Caco-2 (cell line): ENCODE data around the gene NAGA. TPM values are rescaled to one million over a fixed set of nuclear protein-coding genes. Genes with fewer than 3 reads are reported as not detected.
"Not testable (repeated sequence)": the region's sequence is repeated elsewhere in the genome, so short reads cannot be mapped to it uniquely, and the experiment has no call there.

Experiments used
- BruUV-seq: library from RNA; stranded (reverse); fragments of 400-500 nt; replicated peaks from 2 replicates; lab custom pipeline; 2021; lab: Mats Ljungman, UMichigan
- CTCF ChIA-PET: fragments of 300-600 bp; sonication (Branson Sonifier 250); formaldehyde crosslinking; loops from one replicate; lab custom pipeline; 2022; ENCODE audit warnings: antibody characterized with exemption; lab: Charles Lee
- POLR2A ChIA-PET: fragments of 300-600 bp; sonication (Branson Sonifier 250); formaldehyde crosslinking; loops from one replicate; lab custom pipeline; 2022; ENCODE audit warnings: antibody characterized with exemption; lab: Charles Lee
- DNase-seq, 2 experiments: peaks; one replicate each; pipeline versions ENCODE4 v3.0.0 to v3.0.0-alpha.2; 2020 to 2022
- H3K27me3 ChIP-seq: replicated peaks from 2 replicates; pipeline ENCODE4 v1.6.0; 2011; ENCODE audit warnings: low read length; ENCODE audit not compliant: control insufficient read depth, insufficient read depth
- H3K36me3 ChIP-seq: 2 replicates; pipeline ENCODE4 v1.5.1; 2011; ENCODE audit warnings: low read length; ENCODE audit not compliant: control insufficient read depth, insufficient read depth
- H3K4me1 ChIP-seq: fragments of 250-450 bp; sonication (Bioruptor Pico); 2 replicates; pipeline ENCODE4 v1.5.1; 2020; ENCODE audit warnings: mild to moderate bottlenecking
- H3K4me3 ChIP-seq: 2 replicates; pipeline ENCODE4 v1.5.1; 2011; ENCODE audit warnings: low read depth, mild to moderate bottlenecking, control low read depth, low read length
- H3K9me3 ChIP-seq: fragments of 250-450 bp; sonication (Bioruptor Pico); 2 replicates; pipeline ENCODE4 v1.5.1; 2020; ENCODE audit warnings: mild to moderate bottlenecking, moderate library complexity
- H3K27ac Mint-ChIP-seq: one replicate; pipeline ENCODE4 v1.8.0; 2022; ENCODE audit warnings: mixed read lengths; ENCODE audit not compliant: unreplicated experiment
- H3K27me3 Mint-ChIP-seq: one replicate; pipeline ENCODE4 v1.8.0; 2022; ENCODE audit warnings: mixed read lengths; ENCODE audit not compliant: insufficient read depth, unreplicated experiment
- H3K36me3 Mint-ChIP-seq: one replicate; pipeline ENCODE4 v1.8.0; 2022; ENCODE audit warnings: mild to moderate bottlenecking, mixed read lengths; ENCODE audit not compliant: insufficient read depth, unreplicated experiment
- H3K4me1 Mint-ChIP-seq: one replicate; pipeline ENCODE4 v1.8.0; 2022; ENCODE audit warnings: low read depth, mixed read lengths; ENCODE audit not compliant: unreplicated experiment
- H3K4me3 Mint-ChIP-seq: one replicate; pipeline ENCODE4 v1.8.0; 2022; ENCODE audit warnings: mild to moderate bottlenecking, moderate library complexity, mixed read lengths; ENCODE audit not compliant: unreplicated experiment
- H3K9me3 Mint-ChIP-seq: one replicate; pipeline ENCODE4 v1.8.0; 2022; ENCODE audit warnings: mixed read lengths; ENCODE audit not compliant: unreplicated experiment
- CTCF ChIP-seq, 2 experiments: fragments of 200-600 bp in 1 of 2; IDR thresholded peaks; 1 replicate in 1 of 2; 2 replicates in 1 of 2; pipeline versions ENCODE4 v1.5.1 to v1.8.0; 2011 to 2022; ENCODE audit warnings: antibody characterized with exemption in 1 of 2, control low read depth in 1 of 2, inconsistent platforms in 1 of 2, low read depth in 1 of 2, low read length in 1 of 2, mild to moderate bottlenecking in 1 of 2, moderate library complexity in 1 of 2; ENCODE audit not compliant: insufficient read depth in 1 of 2, severe bottlenecking in 1 of 2, unreplicated experiment in 1 of 2
- intact Hi-C: fragments of 100-400 bp; cut with micrococcal nuclease; formaldehyde crosslinking; loops from one replicate; pipeline ENCODE4 v1.10.0; 2022; ENCODE audit not compliant: unreplicated experiment
- total RNA-seq: library from RNA; stranded (reverse); gene quantifications from 2 replicates; pipeline ENCODE4 v1.2.3, GENCODE V29; 2022

Gene NAGA
- total RNA-seq, 1 experiment from 2014 or later: 28.3 TPM

GRCh38 chr22:42072606-42073330, 2.2 kb upstream of the NAGA start:
- Histone ChIP-seq H3K4me3 (no peak overlapping the region), H3K27me3 (no peaks in the 10 kb centered on the region), H3K4me1 (peaks cover 26% of the 10 kb centered on the region), H3K9me3 (no peaks in the 10 kb centered on the region), H3K36me3 (peaks cover 1% of the 10 kb centered on the region; the same call in 1 of the 2 replicates)
- H3K9me3 Mint-ChIP-seq: no peaks in the 10 kb centered on the region
- peaks cover 20% of the 10 kb centered on the region for H3K36me3 Mint-ChIP-seq
- peak overlapping the region; percentile 72 for H3K4me3 Mint-ChIP-seq
- BruUV-seq: no TSS peak
- peaks cover 5% of the 10 kb centered on the region for H3K4me1 Mint-ChIP-seq
- peak in 1 of 2 experiments; percentile 27 for DNase-seq
- TF ChIP-seq CTCF (IDR thresholded peaks at IDR 0.05; ENCODE audit: insufficient read depth in 1 of 2, low read depth in 1 of 2, low read length in 1 of 2, severe bottlenecking in 1 of 2, unreplicated experiment in 1 of 2): peak in 1 of 2 experiments; percentile 20
- ChIA-PET POLR2A (no interaction called here), CTCF (no interaction called here)
- no peaks in the 10 kb centered on the region for H3K27me3 Mint-ChIP-seq
- intact Hi-C loops: loop anchor here (5.0 to 10.0 kb wide), 5 partner anchors 105 to 542 kb away; partner anchors contain the start of genes CENPM, PMM1, POLDIP3 and SEPTIN3
- peak overlapping the region; percentile 83 for H3K27ac Mint-ChIP-seq

GRCh38 chr22:42071508-42071907, 896 bp upstream of the NAGA start:
- Histone ChIP-seq H3K4me3 (peak overlapping the region; percentile 70), H3K4me1 (peaks cover 26% of the 10 kb centered on the region)
- H3K27me3 Mint-ChIP-seq, H3K9me3 Mint-ChIP-seq, DNase-seq, BruUV-seq, H3K4me1 Mint-ChIP-seq, H3K27me3 ChIP-seq, H3K36me3 ChIP-seq, H3K9me3 ChIP-seq: not testable (repeated sequence)
- intact Hi-C loops: loop anchor here (5.0 to 10.0 kb wide), 5 partner anchors 104 to 543 kb away; partner anchors contain the start of genes CENPM, PMM1, POLDIP3 and SEPTIN3
- Mint-ChIP-seq H3K27ac (peak overlapping the region; percentile 89), H3K4me3 (peak overlapping the region; percentile 92), H3K36me3 (peaks cover 17% of the 10 kb centered on the region)
- ChIA-PET CTCF (interaction anchor here (0.6 to 1.5 kb wide), 4 partner anchors 19 to 146 kb away, joined by 3 to 4 read pairs (median 4); partner anchors contain the start of genes CENPM and NDUFA6), POLR2A (interaction anchor here (0.5 to 0.9 kb wide), 4 partner anchors 9 to 125 kb away, joined by 3 to 10 read pairs (median 4); partner anchors contain the start of genes CENPM and WBP2NL)

GRCh38 chr22:42069801-42070516, 653 bp downstream of the NAGA start:
- intact Hi-C loops: loop anchor here (1.0 to 10.0 kb wide), 6 partner anchors 9 to 545 kb away; partner anchors contain the start of genes CENPM, PMM1, POLDIP3 and SEPTIN3
- TSS peak; percentile 74 for BruUV-seq
- POLR2A ChIA-PET: interaction anchor here (0.6 to 1.5 kb wide), 2 partner anchors 10 to 18 kb away, joined by 6 to 8 read pairs; partner anchors contain the start of gene SMDT1
- no peak for DNase-seq
- Mint-ChIP-seq H3K9me3 (no peaks in the 10 kb centered on the region), H3K27me3 (no peaks in the 10 kb centered on the region), H3K4me3 (peak overlapping the region; percentile 92), H3K36me3 (peaks cover 6% of the 10 kb centered on the region), H3K27ac (peak overlapping the region; percentile 89), H3K4me1 (peaks cover 3% of the 10 kb centered on the region)
- no peak for TF ChIP-seq CTCF (IDR thresholded peaks at IDR 0.05; ENCODE audit: insufficient read depth in 1 of 2, low read depth in 1 of 2, low read length in 1 of 2, severe bottlenecking in 1 of 2, unreplicated experiment in 1 of 2)
- Histone ChIP-seq H3K4me1 (peaks cover 25% of the 10 kb centered on the region), H3K36me3 (no peaks in the 10 kb centered on the region; the same call in 1 of the 2 replicates), H3K27me3 (no peaks in the 10 kb centered on the region), H3K9me3 (no peaks in the 10 kb centered on the region), H3K4me3 (peak overlapping the region; percentile 70)
- CTCF ChIA-PET: interaction anchor here (1.5 kb wide), 1 partner anchor 123 kb away, joined by 4 read pairs; the partner anchor contains the start of gene CENPM
